ENCODE results near the gene VTI1A. TPM values are rescaled to one million over a fixed set of nuclear protein-coding genes. Genes with fewer than 3 reads are reported as not detected.

The VTI1A gene
- total and polyA plus RNA-seq, 2 of the 4 experiments (the other 2 are of a cell fraction) = 9.7 to 24.9 TPM

GRCh38 chr10:112509558-112510291 is 62.7 kb downstream of the VTI1A start:
- Histone ChIP-seq H3K27me3 (ENCODE audit: control insufficient read depth, insufficient read depth, low read length) (no peaks in the 10 kb centered on the region), H3K18ac (ENCODE audit: low read depth, low read length) (no peak overlapping the region), H2AK5ac (ENCODE audit: low read depth, low read length) (no peak overlapping the region), H3K56ac (ENCODE audit: extremely low read depth, insufficient read depth, low read length) (no peak overlapping the region), H3K36me3 (ENCODE audit: control insufficient read depth, insufficient read depth, low read length) (no peaks in the 10 kb centered on the region), H3K4me2 (ENCODE audit: low read depth, low read length) (no peak overlapping the region), H3K79me1 (ENCODE audit: low read depth in 1 of 2, low read length in 2 of 2) (peaks cover 2 to 4% of the 10 kb centered on the region in 2 experiments; a peak in 1 of 4 replicates), H2AFZ (replicated peaks; ENCODE audit: low read length, poor library complexity) (no peak overlapping the region), H3K23ac (ENCODE audit: low read depth, low read length) (no peak overlapping the region), H2BK120ac (ENCODE audit: low read depth, low read length) (no peak overlapping the region), H4K20me1 (ENCODE audit: insufficient read depth, low read length) (no peaks in the 10 kb centered on the region), H3K9me3 (ENCODE audit: control insufficient read depth, insufficient read depth, low read length) (no peaks in the 10 kb centered on the region), H3K4ac (ENCODE audit: low read depth, low read length) (no peak overlapping the region), H3K9me1 (ENCODE audit: insufficient read depth, low read length) (no peaks in the 10 kb centered on the region), H3K14ac (replicated peaks; ENCODE audit: low read depth, low read length) (no peak overlapping the region), H2AK9ac (replicated peaks; ENCODE audit: low read depth, low read length, poor library complexity) (no peak overlapping the region), H3K27ac (ENCODE audit: insufficient read depth, low read length) (no peak overlapping the region), H2BK5ac (ENCODE audit: low read depth, low read length, poor library complexity, severe bottlenecking) (no peak overlapping the region), H4K5ac (ENCODE audit: low read depth, low read length) (no peak overlapping the region), H3K9ac (ENCODE audit: low read depth, low read length) (no peak overlapping the region), H4K91ac (ENCODE audit: insufficient read depth, low read depth, low read length) (no peak overlapping the region), H3K4me3 (ENCODE audit: insufficient read depth, low read depth, low read length) (no peak overlapping the region), H4K8ac (ENCODE audit: low read depth in 2 of 2, low read length in 2 of 2) (no peak overlapping the region), H2BK15ac (ENCODE audit: low read depth, low read length) (no peak overlapping the region), H3K4me1 (ENCODE audit: control insufficient read depth, insufficient read depth, low read length) (no peaks in the 10 kb centered on the region), H2BK20ac (ENCODE audit: low read depth, low read length) (no peak overlapping the region)
- CTCF ChIA-PET = no interaction called here
- intact Hi-C loops (cut with micrococcal nuclease) (no loop called here), in situ Hi-C loops (cut with MboI; ENCODE audit: low sequenced_read_pairs) (no loop called here), dilution Hi-C loops (cut with HindIII; ENCODE audit: low sequenced_read_pairs, unreplicated experiment) (no loop called here)
- DNase-seq (no peak), ATAC-seq (ENCODE audit: low read depth) (no peak)
- POLR2A ChIA-PET (ENCODE audit: unreplicated experiment) = no interaction called here
- TF ChIP-seq MXI1 (IDR thresholded peaks at IDR 0.05; ENCODE audit: borderline replicate concordance, low read depth, low read length) = no peak
- peak; percentile 41; the same call in 1 of the 2 replicates for TF ChIP-seq MAFK (IDR thresholded peaks at IDR 0.05; ENCODE audit: low read depth, low read length)
- no TSS peak for BruUV-seq (replicated peaks)
- WGBS, 2 experiments (ENCODE audit: extremely low coverage in 2 of 2, insufficient read length in 1 of 2) = no CpG with 5 or more reads among the region's 4 CpGs

All from IMR-90 (cell line).